Suprapubic skin (tissue), 3 donors: ENCODE data around the gene CORO1C.
"Not testable (repeated sequence)": the region's sequence is repeated elsewhere in the genome, so short reads cannot be mapped to it uniquely, and the experiment has no call there.

Experiments
- POLR2A ChIP-seq, 2 donors: fragments of 450-650 bp; IDR thresholded peaks; one replicate each; pipeline ENCODE4 v1.6.1; 2017; ENCODE audit warnings: antibody characterized with exemption in 2 of 2, mild to moderate bottlenecking in 2 of 2, moderate library complexity in 2 of 2
- TF ChIP-seq, protein P1 (sequence below), 2 donors: fragments of 200-600 bp in 1 of 2; fragments of 450-650 bp in 1 of 2; sonication (generic) in 1 of 2; IDR thresholded peaks; one replicate each; pipeline ENCODE4 v1.5.1; 2016 to 2019; ENCODE audit warnings: antibody characterized with exemption in 2 of 2, mild to moderate bottlenecking in 1 of 2, moderate library complexity in 1 of 2

- TF ChIP-seq, protein P1, sequence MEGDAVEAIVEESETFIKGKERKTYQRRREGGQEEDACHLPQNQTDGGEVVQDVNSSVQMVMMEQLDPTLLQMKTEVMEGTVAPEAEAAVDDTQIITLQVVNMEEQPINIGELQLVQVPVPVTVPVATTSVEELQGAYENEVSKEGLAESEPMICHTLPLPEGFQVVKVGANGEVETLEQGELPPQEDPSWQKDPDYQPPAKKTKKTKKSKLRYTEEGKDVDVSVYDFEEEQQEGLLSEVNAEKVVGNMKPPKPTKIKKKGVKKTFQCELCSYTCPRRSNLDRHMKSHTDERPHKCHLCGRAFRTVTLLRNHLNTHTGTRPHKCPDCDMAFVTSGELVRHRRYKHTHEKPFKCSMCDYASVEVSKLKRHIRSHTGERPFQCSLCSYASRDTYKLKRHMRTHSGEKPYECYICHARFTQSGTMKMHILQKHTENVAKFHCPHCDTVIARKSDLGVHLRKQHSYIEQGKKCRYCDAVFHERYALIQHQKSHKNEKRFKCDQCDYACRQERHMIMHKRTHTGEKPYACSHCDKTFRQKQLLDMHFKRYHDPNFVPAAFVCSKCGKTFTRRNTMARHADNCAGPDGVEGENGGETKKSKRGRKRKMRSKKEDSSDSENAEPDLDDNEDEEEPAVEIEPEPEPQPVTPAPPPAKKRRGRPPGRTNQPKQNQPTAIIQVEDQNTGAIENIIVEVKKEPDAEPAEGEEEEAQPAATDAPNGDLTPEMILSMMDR (IDR thresholded peaks at IDR 0.05) = not testable (repeated sequence)
- TF ChIP-seq POLR2A (IDR thresholded peaks at IDR 0.05) = not testable (repeated sequence)
Measured at GRCh38 chr12:108655812-108656175, 75.5 kb downstream of the CORO1C start.
